Endodermal cell (in vitro differentiated cells): Measurements from ENCODE around the gene NTN3. TPM values are rescaled to one million over a fixed set of nuclear protein-coding genes. Genes with fewer than 3 reads are reported as not detected.

ENCODE experiments used
- DNase-seq: peaks from one replicate; pipeline ENCODE4 v3.0.0-alpha.2; 2017
- H3K27ac ChIP-seq: 2 replicates; pipeline ENCODE4 v1.5.1; 2013; ENCODE audit warnings: mild to moderate bottlenecking, low read depth, low read length, moderate library complexity
- H3K27me3 ChIP-seq: 2 replicates; pipeline ENCODE4 v1.6.1; 2013; ENCODE audit warnings: mild to moderate bottlenecking, low read length, moderate library complexity; ENCODE audit not compliant: insufficient read depth, control insufficient read depth, poor library complexity, severe bottlenecking
- H3K36me3 ChIP-seq: 2 replicates; pipeline ENCODE4 v1.7.0; 2013; ENCODE audit warnings: mild to moderate bottlenecking, low read length, moderate library complexity; ENCODE audit not compliant: control insufficient read depth, insufficient read depth
- H3K4me1 ChIP-seq: one replicate; pipeline ENCODE4 v1.7.0; 2013; ENCODE audit warnings: low read length; ENCODE audit not compliant: control insufficient read depth, insufficient read depth
- H3K4me3 ChIP-seq: 2 replicates; pipeline ENCODE4 v1.5.1; 2013; ENCODE audit warnings: mild to moderate bottlenecking, low read length, moderate library complexity
- H3K9ac ChIP-seq: 2 replicates; pipeline ENCODE4 v1.6.1; 2013; ENCODE audit warnings: mild to moderate bottlenecking, low read length, moderate library complexity; ENCODE audit not compliant: poor library complexity, severe bottlenecking; ENCODE audit errors: extremely low read depth
- H3K9me3 ChIP-seq: 2 replicates; pipeline ENCODE4 v1.6.1; 2013; ENCODE audit warnings: mild to moderate bottlenecking, low read length, moderate library complexity; ENCODE audit not compliant: control insufficient read depth
- H3K27ac Mint-ChIP-seq: 2 replicates; pipeline ENCODE4 v1.8.0; 2020; ENCODE audit warnings: mixed read lengths
- H3K27me3 Mint-ChIP-seq: 2 replicates; pipeline ENCODE4 v1.8.0; 2021; ENCODE audit warnings: mild to moderate bottlenecking, mixed read lengths; ENCODE audit not compliant: insufficient read depth
- H3K36me3 Mint-ChIP-seq: 2 replicates; pipeline ENCODE4 v1.8.0; 2020; ENCODE audit warnings: low read depth, mixed read lengths
- H3K4me1 Mint-ChIP-seq: 2 replicates; pipeline ENCODE4 v1.8.0; 2020; ENCODE audit warnings: mixed read lengths
- H3K4me3 Mint-ChIP-seq: 2 replicates; pipeline ENCODE4 v1.8.0; 2020; ENCODE audit warnings: mild to moderate bottlenecking, moderate library complexity, mixed read lengths
- H3K9me3 Mint-ChIP-seq: 2 replicates; pipeline ENCODE4 v1.8.0; 2020; ENCODE audit warnings: mild to moderate bottlenecking, mixed read lengths
- WGBS, 2 experiments: methylation state at CpG; one replicate each; pipeline versions ENCODE4 v1.1.5 to v1.1.7; 2013; ENCODE audit warnings: missing lambda C conversion rate in 2 of 2, mixed read lengths in 1 of 2; ENCODE audit not compliant: insufficient coverage in 1 of 2, insufficient read length in 1 of 2; 5-methylcytosine and 5-hydroxymethylcytosine counted together
- total RNA-seq, 2 donors: library from RNA; stranded (reverse); fragmentation: NEBNext Ultra II Directional in 1 of 2; extraction: Animal tissue kit (Norgen Biotek cat#: 25700) in 1 of 2; gene quantifications; 2 replicates in 1 of 2; 3 replicates in 1 of 2; pipeline ENCODE4 v1.2.1, GENCODE V29; 2021
- TF ChIP-seq, protein P1 (sequence below): fragments of 200-600 bp; sonication (generic); conservative IDR thresholded peaks from 2 replicates; pipeline ENCODE4 v1.5.0; 2021; ENCODE audit warnings: antibody characterized with exemption, mild to moderate bottlenecking

NTN3 gene
- total RNA-seq, 2 donors from 2014 or later: 0.48 to 0.62 TPM

DNA sequence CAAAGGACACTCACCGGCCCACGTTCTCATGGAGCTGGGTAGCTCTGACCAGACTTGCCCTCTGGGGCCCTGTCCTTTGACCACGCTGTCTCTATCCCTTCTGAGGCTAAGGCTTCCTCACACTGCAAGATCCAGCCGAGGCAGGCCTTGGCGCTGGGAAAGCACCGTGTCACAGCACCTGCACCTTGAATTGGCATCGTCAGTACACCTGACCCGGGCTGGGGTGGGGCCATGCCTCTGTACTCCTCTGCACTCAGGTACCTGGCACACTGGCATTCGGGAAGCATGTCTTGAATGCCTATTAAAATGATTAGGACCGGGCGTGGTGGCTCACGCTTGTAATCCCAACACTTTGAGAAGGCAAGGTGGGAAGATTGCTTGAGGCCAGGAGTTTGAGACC is 9.9 kb downstream of the NTN3 start:
- Mint-ChIP-seq H3K36me3 (no peaks in the 10 kb centered on the region), H3K27ac (no peak overlapping the region), H3K9me3 (no peaks in the 10 kb centered on the region), H3K27me3 (peaks cover 11% of the 10 kb centered on the region), H3K4me3 (no peak overlapping the region), H3K4me1 (peaks cover 3% of the 10 kb centered on the region)
- H3K27me3 ChIP-seq: peaks cover 9% of the 10 kb centered on the region
- H3K9me3 ChIP-seq: no peaks in the 10 kb centered on the region
- TF ChIP-seq, protein P1, sequence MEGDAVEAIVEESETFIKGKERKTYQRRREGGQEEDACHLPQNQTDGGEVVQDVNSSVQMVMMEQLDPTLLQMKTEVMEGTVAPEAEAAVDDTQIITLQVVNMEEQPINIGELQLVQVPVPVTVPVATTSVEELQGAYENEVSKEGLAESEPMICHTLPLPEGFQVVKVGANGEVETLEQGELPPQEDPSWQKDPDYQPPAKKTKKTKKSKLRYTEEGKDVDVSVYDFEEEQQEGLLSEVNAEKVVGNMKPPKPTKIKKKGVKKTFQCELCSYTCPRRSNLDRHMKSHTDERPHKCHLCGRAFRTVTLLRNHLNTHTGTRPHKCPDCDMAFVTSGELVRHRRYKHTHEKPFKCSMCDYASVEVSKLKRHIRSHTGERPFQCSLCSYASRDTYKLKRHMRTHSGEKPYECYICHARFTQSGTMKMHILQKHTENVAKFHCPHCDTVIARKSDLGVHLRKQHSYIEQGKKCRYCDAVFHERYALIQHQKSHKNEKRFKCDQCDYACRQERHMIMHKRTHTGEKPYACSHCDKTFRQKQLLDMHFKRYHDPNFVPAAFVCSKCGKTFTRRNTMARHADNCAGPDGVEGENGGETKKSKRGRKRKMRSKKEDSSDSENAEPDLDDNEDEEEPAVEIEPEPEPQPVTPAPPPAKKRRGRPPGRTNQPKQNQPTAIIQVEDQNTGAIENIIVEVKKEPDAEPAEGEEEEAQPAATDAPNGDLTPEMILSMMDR: no peak
- DNase-seq: no peak
- H3K36me3 ChIP-seq: no peaks in the 10 kb centered on the region
- no peak overlapping the region for H3K27ac ChIP-seq
- H3K4me3 ChIP-seq: no peak overlapping the region
- WGBS, 2 experiments: 90 to 94% methylated on average over 12 of the region's 12 CpGs
- peaks cover 2% of the 10 kb centered on the region for H3K4me1 ChIP-seq
- H3K9ac ChIP-seq: no peak overlapping the region

DNA sequence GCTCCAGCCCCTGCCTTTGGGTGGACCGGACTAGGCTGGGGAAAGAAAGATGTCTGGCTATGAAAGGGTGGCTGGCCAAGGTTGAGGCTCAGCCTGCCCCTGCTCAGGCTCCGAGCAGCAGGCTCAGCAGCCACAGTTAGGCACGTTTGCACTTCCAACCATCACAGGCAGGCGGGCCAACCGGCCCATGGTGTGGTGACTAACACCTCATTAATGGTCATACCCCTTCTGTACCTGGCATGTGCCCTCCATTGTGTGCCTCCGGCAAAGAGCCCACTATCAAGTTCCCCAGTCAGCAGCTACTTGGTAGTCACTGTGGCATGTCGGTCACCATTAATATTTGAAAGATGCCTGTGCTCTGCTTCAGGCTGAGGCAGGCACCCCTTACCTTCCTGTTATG is 10.6 kb downstream of the NTN3 start:
- Mint-ChIP-seq H3K36me3 (no peaks in the 10 kb centered on the region), H3K9me3 (no peaks in the 10 kb centered on the region)

DNA sequence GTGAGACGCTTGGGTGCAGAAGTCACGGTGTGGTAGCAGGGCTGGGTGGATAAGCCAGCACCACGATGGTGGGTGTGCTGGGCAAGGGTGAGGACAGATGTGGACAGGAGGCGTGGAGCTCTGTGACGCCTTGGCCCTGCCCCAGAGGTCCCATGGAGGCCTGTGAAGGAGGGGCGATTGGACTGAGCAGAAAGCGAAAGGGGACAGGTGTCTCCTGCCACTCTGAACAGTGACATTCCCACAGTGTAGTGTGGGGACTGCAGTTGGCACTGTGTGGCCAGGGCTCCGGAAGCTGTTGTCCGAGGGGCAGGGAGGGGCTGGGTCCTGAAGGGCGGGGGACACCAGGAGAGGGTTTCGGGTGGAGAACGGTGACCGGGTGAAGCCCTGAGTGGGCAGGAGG is 11.2 kb downstream of the NTN3 start:
- Histone ChIP-seq H3K9ac (no peak overlapping the region), H3K4me3 (no peak overlapping the region), H3K27ac (no peak overlapping the region), H3K27me3 (no peaks in the 10 kb centered on the region), H3K9me3 (no peaks in the 10 kb centered on the region), H3K36me3 (no peaks in the 10 kb centered on the region), H3K4me1 (no peaks in the 10 kb centered on the region)
- no peaks in the 10 kb centered on the region for H3K9me3 Mint-ChIP-seq
- TF ChIP-seq, protein P1: no peak
- peaks cover 3% of the 10 kb centered on the region for H3K27me3 Mint-ChIP-seq
- no peaks in the 10 kb centered on the region for H3K36me3 Mint-ChIP-seq
- WGBS, 2 experiments: 88 to 90% methylated on average over 4 to 13 of the region's 13 CpGs
- peak overlapping the region; percentile 30 for H3K27ac Mint-ChIP-seq
- H3K4me3 Mint-ChIP-seq: no peak overlapping the region
- H3K4me1 Mint-ChIP-seq: peaks cover 3% of the 10 kb centered on the region
- DNase-seq: no peak

More for the DNA sequence above, 10.6 kb downstream of the NTN3 start:
- no peak overlapping the region for H3K27ac Mint-ChIP-seq
- Histone ChIP-seq H3K9me3 (no peaks in the 10 kb centered on the region), H3K4me3 (no peak overlapping the region), H3K9ac (no peak overlapping the region), H3K4me1 (no peaks in the 10 kb centered on the region), H3K36me3 (no peaks in the 10 kb centered on the region), H3K27ac (no peak overlapping the region), H3K27me3 (peaks cover 2% of the 10 kb centered on the region)
- no peak overlapping the region for H3K4me3 Mint-ChIP-seq
- peaks cover 4% of the 10 kb centered on the region for H3K27me3 Mint-ChIP-seq
- no peak for DNase-seq
- TF ChIP-seq, protein P1: no peak
- H3K4me1 Mint-ChIP-seq: peaks cover 3% of the 10 kb centered on the region
- WGBS, 2 experiments: 88 to 90% methylated on average over 7 of the region's 7 CpGs
